GM12891 (cell line): ENCODE measurements around the gene HTR3A.

Source experiments
- DNase-seq: peaks from one replicate; pipeline ENCODE4 v3.0.0; 2011; ENCODE audit warnings: low spot score; ENCODE audit not compliant: insufficient read length
- FAIRE-seq: peaks from 2 replicates; lab custom pipeline; 2011; peaks lifted over from hg19 to GRCh38; lab: Jason Lieb, UNC
- PAX5 ChIP-seq: IDR thresholded peaks from 2 replicates; pipeline ENCODE4 v1.6.1; 2011; ENCODE audit warnings: low read length, moderate library complexity, mild to moderate bottlenecking; ENCODE audit not compliant: insufficient read depth, severe bottlenecking
- POLR2A ChIP-seq: IDR thresholded peaks from 2 replicates; pipeline ENCODE4 v1.6.1; 2011; ENCODE audit warnings: low read depth, low read length, control low read depth
- POLR2AphosphoS5 ChIP-seq: IDR thresholded peaks from 2 replicates; pipeline ENCODE4 v1.6.1; 2011; ENCODE audit warnings: low read depth, low read length, control low read depth
- POU2F2 ChIP-seq: IDR thresholded peaks from 2 replicates; pipeline ENCODE4 v1.6.1; 2011; ENCODE audit warnings: low read depth, mild to moderate bottlenecking, control low read depth, low read length, moderate library complexity
- SPI1 ChIP-seq: IDR thresholded peaks from 2 replicates; pipeline ENCODE4 v1.6.1; 2011; ENCODE audit warnings: low read depth, low read length, control low read depth
- TAF1 ChIP-seq: IDR thresholded peaks from 2 replicates; pipeline ENCODE4 v1.6.1; 2011; ENCODE audit warnings: low read depth, low read length, control low read depth

HTR3A gene

DNA sequence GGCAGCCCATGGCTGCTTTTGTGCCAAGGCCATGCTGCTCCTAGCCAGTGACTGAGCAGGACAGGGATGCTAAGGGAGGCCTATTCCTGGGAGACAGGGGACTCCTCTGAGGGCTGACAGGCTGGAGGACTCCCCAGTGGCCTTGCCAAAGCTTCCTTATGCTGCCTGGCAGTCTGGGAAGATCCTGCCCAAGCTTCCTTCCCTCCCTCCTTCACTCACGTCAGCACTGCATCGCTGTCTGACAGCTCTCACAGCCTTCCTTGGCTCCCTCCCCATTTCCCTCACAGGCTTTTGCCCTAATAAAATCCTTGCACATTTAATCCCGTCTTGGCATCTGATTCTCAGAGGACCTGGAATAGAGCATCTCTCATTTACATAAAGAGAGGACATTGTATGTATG is 26.5 kb downstream of the HTR3A start:
- no peak for TF ChIP-seq TAF1
- no peak for TF ChIP-seq POLR2A
- TF ChIP-seq SPI1 = no peak
- no peak for FAIRE-seq
- no peak for DNase-seq

DNA sequence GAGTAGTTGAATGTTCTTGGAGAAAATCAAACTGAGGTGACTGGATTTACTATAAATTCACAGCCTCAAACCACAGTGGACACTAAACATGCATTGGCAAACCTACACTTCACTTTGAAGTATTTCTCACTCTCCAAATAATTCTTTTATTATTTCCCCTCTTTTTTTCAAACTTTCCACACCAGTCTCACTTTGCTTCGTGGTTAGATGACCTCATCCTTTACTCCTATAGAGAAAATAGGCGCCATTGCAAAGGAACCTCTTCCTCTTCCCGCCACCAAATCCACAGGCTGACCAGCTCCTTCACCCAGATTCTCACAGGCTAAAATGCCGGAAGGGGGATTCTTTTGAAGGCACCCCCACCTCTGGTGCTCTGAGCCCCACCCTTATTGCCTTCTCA is 33.4 kb downstream of the HTR3A start:
- TF ChIP-seq PAX5 = no peak
- TF ChIP-seq POLR2AphosphoS5 = no peak
- no peak for TF ChIP-seq SPI1
- TF ChIP-seq POLR2A = no peak
- no peak for TF ChIP-seq POU2F2
- DNase-seq (no peak), FAIRE-seq (no peak)

GRCh38 chr11:114010931-114011330 is 36.0 kb downstream of the HTR3A start:
- TF ChIP-seq TAF1 (no peak), POU2F2 (no peak), SPI1 (no peak), POLR2AphosphoS5 (no peak), PAX5 (no peak), POLR2A (no peak)
- FAIRE-seq (no peak), DNase-seq (no peak)

- DNase-seq (no peak), FAIRE-seq (no peak)
- no peak for TF ChIP-seq POU2F2
- TF ChIP-seq POLR2A = no peak
- TF ChIP-seq PAX5 = no peak
- TF ChIP-seq POLR2AphosphoS5 = no peak
- TF ChIP-seq SPI1 = no peak
- TF ChIP-seq TAF1 = no peak
Measured at GRCh38 chr11:114011443-114011842, 36.5 kb downstream of the HTR3A start.

DNA sequence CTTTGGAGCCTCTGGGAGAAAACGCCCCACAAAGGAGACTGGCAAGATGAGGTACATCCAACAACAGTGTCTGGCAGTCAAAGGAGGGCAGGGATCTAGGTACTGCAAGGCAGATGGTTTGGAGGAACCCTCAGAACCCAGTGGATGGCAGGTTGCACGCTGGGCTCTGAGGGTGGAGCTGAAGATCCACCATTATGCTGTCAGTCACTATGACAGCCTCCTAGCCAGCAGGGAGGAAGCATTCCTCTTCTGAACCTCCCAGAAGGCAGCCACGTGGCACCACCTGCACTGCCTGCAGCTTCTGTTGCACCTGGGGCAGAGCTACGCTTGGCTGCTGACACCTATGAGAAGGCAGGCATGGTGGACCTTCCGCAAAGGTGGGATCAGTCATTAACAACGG is 40.2 kb downstream of the HTR3A start:
- TF ChIP-seq POU2F2 (no peak), POLR2AphosphoS5 (no peak), SPI1 (no peak), PAX5 (no peak), TAF1 (no peak), POLR2A (no peak)
- no peak for FAIRE-seq
- no peak for DNase-seq

DNA sequence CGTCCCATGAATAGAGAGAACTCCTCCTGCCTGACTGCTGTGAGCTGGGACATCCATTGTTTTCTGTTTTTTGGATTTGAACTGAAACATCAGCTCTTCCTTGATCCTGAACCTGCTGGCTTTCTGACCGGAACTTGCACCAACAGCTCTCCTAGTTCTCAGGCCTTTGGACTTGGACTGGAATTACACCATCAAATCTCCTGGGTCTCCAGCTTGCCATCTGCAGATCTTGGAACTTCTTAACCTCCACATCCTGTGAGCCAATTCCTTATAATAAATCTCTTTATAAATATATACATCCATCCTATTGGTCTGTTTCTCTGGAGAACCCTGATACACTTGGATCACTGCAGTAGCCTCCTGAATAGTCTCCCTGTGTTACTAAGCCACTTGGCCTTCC is 42.1 kb downstream of the HTR3A start:
- TF ChIP-seq TAF1 = no peak
- no peak for TF ChIP-seq POLR2AphosphoS5
- no peak for DNase-seq
- FAIRE-seq = no peak

GRCh38 chr11:114017723-114018122 is 42.8 kb downstream of the HTR3A start:
- FAIRE-seq = no peak
- TF ChIP-seq POU2F2 (no peak), SPI1 (no peak), POLR2A (no peak)
- no peak for DNase-seq

DNA sequence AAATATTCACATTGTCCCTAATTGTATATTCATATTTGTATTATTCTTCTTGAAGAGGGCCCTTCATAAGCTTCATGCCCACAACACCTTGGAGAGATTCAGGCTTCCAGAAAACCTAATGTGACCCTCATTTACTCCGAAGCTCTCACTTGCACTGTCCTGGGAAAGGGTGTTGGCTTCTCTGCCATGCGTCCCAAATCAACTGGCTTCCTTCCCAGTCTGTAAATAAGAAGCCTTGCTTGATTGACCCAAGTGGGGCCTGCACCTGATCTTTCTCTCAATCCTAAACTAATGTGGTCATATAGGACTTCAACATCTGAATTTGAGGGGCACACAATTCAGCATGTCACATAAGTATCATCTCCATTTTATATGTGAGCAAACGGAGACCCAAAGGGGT is 44.1 kb downstream of the HTR3A start:
- no peak for FAIRE-seq
- TF ChIP-seq POU2F2 (no peak), PAX5 (no peak)
- no peak for DNase-seq

GRCh38 chr11:114019574-114019973 is 44.7 kb downstream of the HTR3A start:
- no peak for FAIRE-seq
- TF ChIP-seq POLR2A (no peak), SPI1 (no peak), POLR2AphosphoS5 (no peak), TAF1 (no peak), PAX5 (no peak), POU2F2 (no peak)

GRCh38 chr11:114025329-114025907 is 50.5 kb downstream of the HTR3A start:
- TF ChIP-seq SPI1 = no peak
- TF ChIP-seq PAX5 = no peak
- TF ChIP-seq TAF1 = no peak
- TF ChIP-seq POLR2A = no peak
- TF ChIP-seq POLR2AphosphoS5 = no peak
- TF ChIP-seq POU2F2 = no peak
- DNase-seq = no peak
- FAIRE-seq = no peak

More at GRCh38 chr11:114019574-114019973, 44.7 kb downstream of the HTR3A start:
- no peak for DNase-seq

GRCh38 chr11:114026355-114026754 is 51.4 kb downstream of the HTR3A start:
- DNase-seq (no peak), FAIRE-seq (no peak)
- no peak for TF ChIP-seq POLR2A
- no peak for TF ChIP-seq SPI1
- no peak for TF ChIP-seq POU2F2
- TF ChIP-seq PAX5 = no peak
- no peak for TF ChIP-seq TAF1
- TF ChIP-seq POLR2AphosphoS5 = no peak
